HEK293T (cell line): ENCODE data around the gene DES.

Experiments used
- BHLHE40 ChIP-seq: fragments of 450-650 bp; IDR thresholded peaks from 2 replicates; pipeline ENCODE4 v1.6.1; 2016; ENCODE audit warnings: mild to moderate bottlenecking, moderate library complexity, borderline replicate concordance
- CTBP1 ChIP-seq: fragments of 450-650 bp; IDR thresholded peaks from 2 replicates; pipeline ENCODE4 v1.6.1; 2016; ENCODE audit warnings: borderline replicate concordance
- ELF4 ChIP-seq: fragments of 450-650 bp; IDR thresholded peaks from 2 replicates; pipeline ENCODE4 v1.6.1; 2017; ENCODE audit warnings: antibody characterized with exemption
- FOXA1 ChIP-seq: fragments of 450-650 bp; IDR thresholded peaks from 2 replicates; pipeline ENCODE4 v1.6.1; 2016; ENCODE audit warnings: mild to moderate bottlenecking
- FOXK2 ChIP-seq: fragments of 450-650 bp; IDR thresholded peaks from 2 replicates; pipeline ENCODE4 v1.6.1; 2016; ENCODE audit warnings: mild to moderate bottlenecking
- FOXM1 ChIP-seq: fragments of 450-650 bp; IDR thresholded peaks from 2 replicates; pipeline ENCODE4 v1.6.1; 2017; ENCODE audit warnings: mild to moderate bottlenecking, borderline replicate concordance
- HDGF ChIP-seq: fragments of 450-650 bp; IDR thresholded peaks from 2 replicates; pipeline ENCODE4 v1.6.1; 2017; ENCODE audit warnings: antibody characterized with exemption, borderline replicate concordance
- LEF1 ChIP-seq: fragments of 450-650 bp; IDR thresholded peaks from 2 replicates; pipeline ENCODE4 v1.6.1; 2017; ENCODE audit warnings: mild to moderate bottlenecking, borderline replicate concordance
- NFRKB ChIP-seq: fragments of 450-650 bp; IDR thresholded peaks from 2 replicates; pipeline ENCODE4 v1.6.1; 2016; ENCODE audit warnings: mild to moderate bottlenecking, moderate library complexity
- PKNOX1 ChIP-seq: fragments of 450-650 bp; IDR thresholded peaks from 2 replicates; pipeline ENCODE4 v1.6.1; 2016
- SP1 ChIP-seq: fragments of 450-650 bp; IDR thresholded peaks from 2 replicates; pipeline ENCODE4 v1.6.1; 2017
- SUZ12 ChIP-seq: fragments of 450-650 bp; IDR thresholded peaks from 2 replicates; pipeline ENCODE4 v1.6.1; 2016; ENCODE audit warnings: mild to moderate bottlenecking
- TARDBP ChIP-seq: fragments of 450-650 bp; IDR thresholded peaks from 2 replicates; pipeline ENCODE4 v1.6.1; 2016
- ZNF384 ChIP-seq: fragments of 450-650 bp; IDR thresholded peaks from 2 replicates; pipeline ENCODE4 v1.6.1; 2016

GRCh38 chr2:219466816-219467735 lies 48.9 kb downstream of the DES start:
- TF ChIP-seq PKNOX1 (no peak), CTBP1 (no peak), TARDBP (no peak), SUZ12 (no peak), FOXK2 (no peak), HDGF (no peak), SP1 (no peak), FOXM1 (no peak), ZNF384 (no peak), NFRKB (no peak), FOXA1 (no peak), LEF1 (no peak), BHLHE40 (no peak), ELF4 (no peak)
